Esophagus muscularis mucosa (tissue), 3 donors: ENCODE data around the gene BCAT1.

Experiments
- CTCF ChIP-seq, 3 experiments: fragments of 200-600 bp in 2 of 3; fragments of 450-650 bp in 1 of 3; sonication (generic) in 2 of 3; IDR thresholded peaks; one replicate each; pipeline ENCODE4 v1.5.1; 2017 to 2019; ENCODE audit warnings: antibody characterized with exemption in 3 of 3, mild to moderate bottlenecking in 2 of 3, moderate library complexity in 1 of 3
- POLR2A ChIP-seq: fragments of 450-650 bp; IDR thresholded peaks from one replicate; pipeline ENCODE4 v1.6.1; 2017; ENCODE audit warnings: antibody characterized with exemption, moderate library complexity, mild to moderate bottlenecking, low read depth
- POLR2AphosphoS5 ChIP-seq, 2 donors: sonication (generic); formaldehyde crosslinking; IDR thresholded peaks; one replicate each; pipeline ENCODE4 v1.6.1; 2017; ENCODE audit warnings: antibody characterized with exemption in 2 of 2

- no peak for TF ChIP-seq CTCF (IDR thresholded peaks at IDR 0.05)
- TF ChIP-seq POLR2A: no peak
- no peak for TF ChIP-seq POLR2AphosphoS5 (IDR thresholded peaks at IDR 0.05)
These were observed 49.3 kb downstream of the BCAT1 start for GRCh38 chr12:24899503-24900075.
